Testis (tissue), 2 donors: Measurements from ENCODE around the gene APC2.

Source experiments
- POLR2A ChIP-seq: fragments of 450-650 bp; IDR thresholded peaks from one replicate; pipeline ENCODE4 v1.6.1; 2017; ENCODE audit warnings: antibody characterized with exemption, mild to moderate bottlenecking, moderate library complexity
- TF ChIP-seq, protein P1 (sequence below), 3 experiments: fragments of 450-650 bp in 2 of 3; fragments of 200-600 bp in 1 of 3; sonication (generic) in 1 of 3; IDR thresholded peaks; one replicate each; pipeline ENCODE4 v1.5.1; 2016 to 2019; ENCODE audit warnings: antibody characterized with exemption in 3 of 3, mild to moderate bottlenecking in 2 of 3, moderate library complexity in 1 of 3

DNA sequence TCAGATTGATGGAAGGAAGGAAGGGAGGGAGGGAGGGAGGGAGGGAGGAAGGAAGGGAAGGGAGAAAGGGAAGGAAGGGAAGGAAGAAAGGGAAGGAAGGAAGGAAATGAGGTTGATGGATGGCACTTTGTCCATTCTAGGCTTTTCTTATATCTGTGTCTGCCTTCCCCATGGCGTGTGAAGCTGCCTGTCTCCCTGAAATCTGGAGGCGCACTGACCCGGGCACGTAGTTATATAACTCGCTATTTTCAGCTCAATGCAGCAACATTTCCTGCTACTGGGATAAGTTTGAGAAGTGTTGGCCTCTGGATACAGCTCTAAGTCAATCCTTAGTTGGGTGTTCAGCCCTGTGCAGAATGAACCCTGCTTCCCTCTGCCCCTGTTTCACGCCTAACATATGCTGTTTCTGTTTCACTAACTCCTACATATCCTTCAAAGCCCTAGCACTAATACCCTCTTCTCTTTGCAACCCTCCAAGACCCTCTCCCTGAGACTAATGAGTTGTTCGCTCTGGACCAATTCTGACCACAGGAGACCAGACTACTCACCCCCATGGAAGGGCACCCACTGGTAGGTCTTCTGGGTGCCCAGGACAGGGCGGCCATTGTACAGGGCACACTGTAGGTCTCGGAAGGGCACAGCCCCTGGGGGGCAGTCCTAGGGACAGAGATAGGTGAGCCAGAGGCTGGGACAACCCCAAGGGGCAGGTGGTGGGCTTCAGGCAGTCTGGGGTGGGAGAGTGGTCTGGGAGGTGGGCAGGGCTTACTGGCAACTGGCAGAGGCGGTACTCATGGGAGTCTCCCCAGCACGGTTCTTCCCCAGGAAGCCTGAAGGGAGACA lies 59.9 kb downstream of the APC2 start:
- TF ChIP-seq POLR2A = no peak
- TF ChIP-seq, protein P1, sequence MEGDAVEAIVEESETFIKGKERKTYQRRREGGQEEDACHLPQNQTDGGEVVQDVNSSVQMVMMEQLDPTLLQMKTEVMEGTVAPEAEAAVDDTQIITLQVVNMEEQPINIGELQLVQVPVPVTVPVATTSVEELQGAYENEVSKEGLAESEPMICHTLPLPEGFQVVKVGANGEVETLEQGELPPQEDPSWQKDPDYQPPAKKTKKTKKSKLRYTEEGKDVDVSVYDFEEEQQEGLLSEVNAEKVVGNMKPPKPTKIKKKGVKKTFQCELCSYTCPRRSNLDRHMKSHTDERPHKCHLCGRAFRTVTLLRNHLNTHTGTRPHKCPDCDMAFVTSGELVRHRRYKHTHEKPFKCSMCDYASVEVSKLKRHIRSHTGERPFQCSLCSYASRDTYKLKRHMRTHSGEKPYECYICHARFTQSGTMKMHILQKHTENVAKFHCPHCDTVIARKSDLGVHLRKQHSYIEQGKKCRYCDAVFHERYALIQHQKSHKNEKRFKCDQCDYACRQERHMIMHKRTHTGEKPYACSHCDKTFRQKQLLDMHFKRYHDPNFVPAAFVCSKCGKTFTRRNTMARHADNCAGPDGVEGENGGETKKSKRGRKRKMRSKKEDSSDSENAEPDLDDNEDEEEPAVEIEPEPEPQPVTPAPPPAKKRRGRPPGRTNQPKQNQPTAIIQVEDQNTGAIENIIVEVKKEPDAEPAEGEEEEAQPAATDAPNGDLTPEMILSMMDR (IDR thresholded peaks at IDR 0.05) = no peak
